Ramos (cell line): Measurements from ENCODE around the gene HASPIN.

Source experiments
- in situ Hi-C: fragments of 300-500 bp; cut with MboI; formaldehyde crosslinking; loops from one replicate; pipeline ENCODE4 v1.14.3; 2022; ENCODE audit warnings: low sequenced_read_pairs; ENCODE audit not compliant: unreplicated experiment

HASPIN gene

DNA sequence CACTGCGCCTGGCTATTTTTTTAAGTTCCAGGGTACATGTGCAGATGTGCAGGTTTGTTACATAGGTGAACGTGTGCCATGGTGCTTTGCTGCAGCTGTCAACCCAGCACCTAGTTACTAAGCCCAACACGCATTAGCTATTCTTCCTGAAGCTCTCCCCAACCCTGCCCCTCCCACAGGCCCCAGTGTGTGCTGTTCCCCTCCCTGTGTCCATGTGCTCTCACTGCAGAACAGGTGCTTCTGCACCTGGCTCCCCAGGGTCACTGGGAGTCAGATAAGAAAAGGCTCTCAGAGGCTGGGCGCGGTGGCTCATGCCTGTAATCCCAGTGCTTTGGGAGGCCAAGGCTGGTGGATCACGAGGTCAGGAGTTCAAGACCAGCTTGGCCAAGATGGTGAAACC lies 6.2 kb downstream of the HASPIN start:
- in situ Hi-C loops = loop anchor here (10.0 kb wide), 1 partner anchor 45 kb away; no protein-coding TSS in a partner anchor

DNA sequence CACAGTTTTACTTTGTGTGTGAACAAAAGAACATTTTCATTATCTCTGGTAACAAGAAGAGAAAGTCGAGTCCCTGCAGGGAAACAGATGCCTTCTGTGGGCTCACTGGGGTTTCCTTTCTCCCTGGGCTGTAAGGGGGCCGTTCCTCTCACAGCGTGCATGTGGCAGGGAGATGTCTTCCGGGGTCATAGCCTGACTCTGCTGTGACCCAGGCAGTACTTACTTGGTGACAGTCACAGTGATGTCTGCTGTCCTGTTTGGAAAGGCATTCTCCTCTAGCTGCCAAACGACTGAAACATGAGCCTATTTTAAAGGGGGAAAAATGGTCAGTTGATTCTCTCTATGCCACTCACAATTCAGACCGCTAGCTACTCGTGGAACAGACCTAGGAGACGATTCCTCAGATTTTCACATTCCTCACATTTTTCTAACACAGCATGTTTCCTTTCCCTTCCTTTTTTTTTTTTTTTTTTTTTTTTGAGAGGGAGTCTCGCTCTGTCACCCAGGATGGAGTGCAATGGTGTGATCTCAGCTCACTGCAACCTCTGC lies 7.3 kb downstream of the HASPIN start:
- in situ Hi-C loops = loop anchor here (10.0 kb wide), 1 partner anchor 46 kb away; no protein-coding TSS in a partner anchor

GRCh38 chr17:3732210-3732621 lies 8.5 kb downstream of the HASPIN start:
- in situ Hi-C loops = loop anchor here (10.0 kb wide), 1 partner anchor 47 kb away; no protein-coding TSS in a partner anchor

DNA sequence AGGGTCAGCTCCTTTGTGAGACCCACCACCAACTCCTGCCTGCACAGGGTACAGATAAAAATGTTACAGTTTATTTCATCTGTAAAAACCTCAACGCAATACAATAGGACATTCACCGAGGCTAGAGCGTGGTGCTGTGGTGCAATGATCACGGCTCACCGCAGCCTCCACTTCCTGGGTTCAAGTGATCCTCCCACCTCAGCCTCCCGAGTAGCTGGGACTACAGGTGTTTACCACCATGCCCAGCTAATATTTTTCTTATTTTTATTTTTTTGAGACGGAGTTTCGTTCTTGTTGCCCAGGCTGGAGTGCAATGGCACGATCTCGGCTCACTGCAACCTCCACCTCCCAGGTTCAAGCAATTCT lies 11.2 kb downstream of the HASPIN start:
- in situ Hi-C loops = loop anchor here (5.0 to 10.0 kb wide), 2 partner anchors 50 to 87 kb away; no protein-coding TSS in a partner anchor

- in situ Hi-C loops = loop anchor here (5.0 to 10.0 kb wide), 2 partner anchors 51 to 87 kb away; no protein-coding TSS in a partner anchor
Measured at GRCh38 chr17:3735515-3735914, 11.8 kb downstream of the HASPIN start.

- in situ Hi-C loops = loop anchor here (5.0 to 10.0 kb wide), 2 partner anchors 54 to 84 kb away; no protein-coding TSS in a partner anchor
Measured at GRCh38 chr17:3738562-3739295, 15.0 kb downstream of the HASPIN start.

DNA sequence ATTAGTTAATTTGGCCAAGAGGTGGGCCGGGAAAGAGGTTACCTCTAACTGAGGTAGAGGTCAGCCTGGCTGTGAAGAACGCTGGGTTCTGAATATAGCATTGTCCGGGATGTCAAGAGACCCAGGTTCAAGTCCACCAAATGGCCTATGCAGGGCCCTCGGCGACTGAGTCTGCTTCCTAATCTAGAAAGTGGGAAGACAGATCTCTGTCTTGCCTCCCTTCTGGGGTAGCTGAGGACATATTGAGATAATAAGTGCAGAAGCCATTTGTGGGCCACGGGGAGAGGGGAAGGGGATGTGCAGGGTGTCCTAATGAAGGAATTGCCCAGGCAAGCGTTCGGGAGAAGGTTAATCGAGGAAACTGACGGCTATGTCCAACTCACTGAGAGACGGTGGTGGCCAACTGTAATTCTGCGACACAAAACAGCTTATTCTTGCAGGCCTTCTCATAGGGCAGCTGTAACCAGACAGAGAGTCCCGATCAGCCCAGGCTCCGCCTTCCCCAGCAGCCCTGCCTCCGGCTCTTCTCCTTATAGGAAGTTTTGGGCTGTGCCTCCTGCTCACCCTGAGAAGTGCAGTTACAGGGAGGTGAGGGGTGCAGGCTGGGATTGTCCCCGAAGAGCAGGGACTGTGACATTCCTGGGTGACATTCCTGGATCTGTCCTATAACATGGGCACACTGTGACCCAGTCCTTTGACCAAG lies 15.9 kb downstream of the HASPIN start:
- in situ Hi-C loops = loop anchor here (5.0 to 10.0 kb wide), 2 partner anchors 55 to 83 kb away; no protein-coding TSS in a partner anchor

DNA sequence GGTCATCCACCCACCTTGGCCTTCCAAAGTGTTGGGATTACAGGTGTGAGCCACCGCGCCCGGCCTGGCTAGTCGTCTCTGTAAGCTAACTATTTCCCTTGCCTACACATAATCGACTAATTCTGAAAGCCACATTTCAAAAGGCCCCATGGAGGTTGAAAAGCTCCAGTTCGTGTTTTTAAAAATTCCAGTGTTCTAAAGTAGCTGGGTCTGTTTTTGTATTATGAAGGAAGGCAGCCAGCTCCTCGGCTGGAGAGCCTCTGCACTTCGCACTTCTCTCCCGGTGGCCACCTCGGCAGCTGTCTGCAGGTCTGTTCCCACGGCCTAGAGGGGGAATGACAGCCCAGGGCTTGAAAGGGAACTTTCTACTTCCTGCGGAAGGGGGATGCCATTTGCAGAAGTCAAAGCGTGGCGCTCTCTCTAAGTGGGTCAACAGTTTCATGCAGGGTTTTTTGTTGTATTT lies 16.9 kb downstream of the HASPIN start:
- in situ Hi-C loops = no loop called here

- in situ Hi-C loops = no loop called here
Measured at GRCh38 chr17:3744014-3744413, 20.3 kb downstream of the HASPIN start.

GRCh38 chr17:3745071-3745470 lies 21.4 kb downstream of the HASPIN start:
- in situ Hi-C loops = no loop called here

GRCh38 chr17:3747805-3748204 lies 24.1 kb downstream of the HASPIN start:
- in situ Hi-C loops = no loop called here

DNA sequence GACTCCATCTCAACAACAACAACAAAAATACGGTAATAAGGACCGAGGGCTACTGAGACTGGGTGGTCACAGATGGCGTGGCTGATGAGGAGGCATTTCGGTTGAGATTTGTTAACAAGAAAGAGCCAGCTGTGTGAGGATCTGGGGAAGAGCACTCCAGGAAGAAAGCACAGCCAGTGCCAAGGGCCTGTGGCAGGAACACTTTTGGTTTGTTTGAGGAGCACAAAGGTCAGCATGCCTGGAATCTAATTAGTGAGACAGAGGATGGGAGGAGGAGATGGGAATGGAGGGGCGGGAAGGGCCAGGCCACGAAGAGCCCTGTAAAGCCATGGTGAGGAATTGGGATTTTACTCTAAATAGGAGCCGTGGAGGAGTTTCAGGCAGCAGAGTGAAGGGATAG lies 24.9 kb downstream of the HASPIN start:
- in situ Hi-C loops = no loop called here

- in situ Hi-C loops = no loop called here
Measured at GRCh38 chr17:3750296-3750695, 26.6 kb downstream of the HASPIN start.

DNA sequence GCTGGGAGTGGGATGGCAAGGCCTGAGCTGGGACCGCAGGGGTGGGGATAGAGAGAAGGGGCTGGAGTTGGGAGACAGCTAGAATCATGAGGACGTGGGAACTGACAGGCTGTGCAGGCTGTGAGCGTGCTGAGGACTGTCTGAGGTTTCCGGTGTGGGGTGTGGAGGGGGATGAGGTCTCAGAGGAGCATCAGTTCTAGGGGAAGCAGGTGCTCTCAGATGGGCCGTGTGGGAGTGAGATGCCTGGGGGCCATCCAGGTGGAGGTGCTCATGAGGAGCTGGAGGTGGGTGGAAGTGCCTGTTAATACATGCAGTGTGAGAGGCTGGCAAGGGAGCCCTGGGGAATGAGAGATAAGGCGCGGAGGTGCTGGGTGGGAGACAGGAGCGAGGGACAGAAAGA lies 27.2 kb downstream of the HASPIN start:
- in situ Hi-C loops = no loop called here

GRCh38 chr17:3751836-3752235 lies 28.1 kb downstream of the HASPIN start:
- in situ Hi-C loops = no loop called here

DNA sequence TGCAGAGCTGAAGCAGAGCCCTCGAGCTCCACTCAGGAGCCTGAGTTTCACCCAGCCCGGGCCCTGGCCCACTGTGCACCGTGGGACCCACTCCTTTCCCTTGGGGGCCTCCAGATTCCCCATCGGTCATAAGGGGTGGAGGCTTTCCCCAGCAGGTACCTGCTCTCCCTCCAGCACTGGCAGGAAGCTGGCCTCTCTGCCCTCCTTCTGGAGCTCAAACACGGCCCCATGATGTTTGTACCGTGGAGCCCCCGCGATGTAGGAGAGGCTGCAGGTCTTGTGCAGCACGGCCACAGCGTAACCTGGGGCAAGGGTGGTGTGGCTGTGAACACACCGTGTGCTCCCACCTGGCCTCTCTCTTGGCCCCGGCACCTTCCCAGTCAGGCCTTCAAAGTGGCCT lies 29.9 kb downstream of the HASPIN start:
- in situ Hi-C loops = no loop called here

DNA sequence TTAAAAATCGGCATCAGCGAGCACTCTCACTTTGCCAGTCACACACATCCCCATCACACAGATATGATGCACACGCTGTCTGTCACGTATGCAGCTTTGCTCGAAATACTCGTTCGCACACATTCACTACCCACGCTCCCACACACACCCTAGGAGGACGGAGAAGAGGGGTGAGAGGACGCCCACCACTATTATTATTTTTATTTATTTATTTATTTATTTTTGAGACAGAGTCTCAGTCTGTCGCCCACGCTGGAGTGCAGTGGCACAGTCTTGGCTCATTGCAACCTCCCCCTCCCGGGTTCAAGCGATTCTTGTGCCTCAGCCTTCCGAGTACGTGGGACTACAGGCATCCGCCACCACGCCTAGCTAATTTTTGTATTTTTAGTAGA lies 30.4 kb downstream of the HASPIN start:
- in situ Hi-C loops = no loop called here

- in situ Hi-C loops = no loop called here
Measured at GRCh38 chr17:3754458-3755334, 31.0 kb downstream of the HASPIN start.

DNA sequence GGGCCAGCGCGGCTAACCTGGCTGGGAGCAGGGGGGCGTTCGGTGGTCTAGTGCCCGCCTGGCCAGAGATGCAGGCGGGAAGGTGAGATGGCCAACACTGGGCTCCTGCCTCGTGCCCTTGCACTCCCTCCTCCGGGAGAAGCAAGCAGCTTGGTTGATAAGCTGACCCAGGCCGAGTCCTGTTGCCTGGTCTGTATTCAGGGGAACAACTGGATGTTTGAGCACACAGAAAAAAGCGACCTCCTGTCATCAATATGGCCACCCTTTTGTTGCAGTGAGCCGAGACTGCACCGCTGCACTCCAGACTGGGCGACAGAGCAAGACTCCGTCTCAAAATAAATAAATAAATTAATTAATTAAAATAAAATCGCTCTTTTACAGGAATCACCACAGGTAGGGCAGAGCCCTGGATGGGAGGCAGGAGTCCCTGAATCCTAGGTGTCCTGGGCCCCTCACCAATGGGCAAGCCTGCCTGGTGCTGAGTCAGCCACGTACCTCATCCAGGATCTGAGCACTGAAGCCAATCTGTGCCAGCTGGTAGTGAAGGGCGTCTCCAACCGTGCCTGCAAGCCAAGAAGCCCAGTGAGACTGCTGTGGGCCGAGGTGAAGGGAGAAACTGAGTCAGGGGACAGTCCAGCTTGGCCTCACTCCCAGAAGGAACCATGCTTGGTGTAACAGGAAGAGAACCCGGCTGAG lies 31.8 kb downstream of the HASPIN start:
- in situ Hi-C loops = no loop called here
